HG03097 (cell line): ENCODE measurements around the gene OR10H5.
"Not testable (repeated sequence)": the region's sequence is repeated elsewhere in the genome, so short reads cannot be mapped to it uniquely, and the experiment has no call there.

ENCODE experiments used
- ATAC-seq: cut with Tn5 transposase; IDR thresholded peaks from one replicate; pipeline ENCODE4 v1.9.1; 2021; ENCODE audit not compliant: unreplicated experiment, low FRiP score

The OR10H5 gene

GRCh38 chr19:15787611-15788155 lies at the start of gene OR10H5:
Gene OR10H5, plus strand, starts transcription at chr19:15787661. Its CDS starts 6,388 bp downstream, at chr19:15794049.
- ATAC-seq = no peak

- ATAC-seq = no peak
Observed at GRCh38 chr19:15737722-15738121, 49.7 kb upstream of the OR10H5 start, which contains the start of gene OR10H3. Gene OR10H3, plus strand, starts transcription at chr19:15737985. Its CDS starts 3,408 bp downstream, at chr19:15741393.

GRCh38 chr19:15740785-15741184 lies 46.7 kb upstream of the OR10H5 start:
- ATAC-seq = no peak

GRCh38 chr19:15748239-15748638 lies 39.2 kb upstream of the OR10H5 start:
- ATAC-seq = no peak

- ATAC-seq = no peak
Observed at GRCh38 chr19:15758379-15758778, 29.1 kb upstream of the OR10H5 start.

- no peak for ATAC-seq
Observed at GRCh38 chr19:15759962-15760565, 27.4 kb upstream of the OR10H5 start.

- ATAC-seq = no peak
Observed at GRCh38 chr19:15769586-15769985, 17.9 kb upstream of the OR10H5 start.

GRCh38 chr19:15774159-15774558 lies 13.3 kb upstream of the OR10H5 start:
- not testable (repeated sequence) for ATAC-seq

GRCh38 chr19:15775249-15775648 lies 12.2 kb upstream of the OR10H5 start:
- ATAC-seq = no peak

- ATAC-seq = no peak
Observed at GRCh38 chr19:15776264-15776663, 11.2 kb upstream of the OR10H5 start.

GRCh38 chr19:15776991-15777970 lies 10.2 kb upstream of the OR10H5 start:
- no peak for ATAC-seq

- ATAC-seq = no peak
Observed at GRCh38 chr19:15779756-15780476, 7.5 kb upstream of the OR10H5 start.

- ATAC-seq = no peak
Observed at GRCh38 chr19:15780610-15781418, 6.6 kb upstream of the OR10H5 start.

GRCh38 chr19:15781661-15782060 lies 5.8 kb upstream of the OR10H5 start:
- ATAC-seq = no peak

- ATAC-seq = no peak
Observed at GRCh38 chr19:15782211-15782610, 5.2 kb upstream of the OR10H5 start.

GRCh38 chr19:15782896-15783295 lies 4.6 kb upstream of the OR10H5 start:
- ATAC-seq = not testable (repeated sequence)

- no peak for ATAC-seq
Observed at GRCh38 chr19:15788594-15789270, 1.3 kb downstream of the OR10H5 start.

- no peak for ATAC-seq
Observed at GRCh38 chr19:15790096-15790495, 2.6 kb downstream of the OR10H5 start.

GRCh38 chr19:15794279-15794678 lies 6.8 kb downstream of the OR10H5 start:
- not testable (repeated sequence) for ATAC-seq
